Fibroblast of lung (primary cell): Measurements from ENCODE around the gene IRF2BPL. TPM values are rescaled to one million over a fixed set of nuclear protein-coding genes. Genes with fewer than 3 reads are reported as not detected.

Experiments
- DNase-seq, 2 donors: peaks; one replicate each; pipeline versions ENCODE4 v3.0.0 to v3.0.0-alpha.2; 2010; ENCODE audit warnings: low read depth in 2 of 2
- H2AFZ ChIP-seq: 2 replicates; pipeline ENCODE4 v1.5.1; 2012; ENCODE audit warnings: low read length, control low read depth, inconsistent platforms
- H3K27ac ChIP-seq: 2 replicates; pipeline ENCODE4 v1.5.1; 2011; ENCODE audit warnings: low read length, control low read depth; ENCODE audit not compliant: insufficient read depth
- H3K27me3 ChIP-seq: 2 replicates; pipeline ENCODE4 v1.5.1; 2011; ENCODE audit warnings: mild to moderate bottlenecking, low read length; ENCODE audit not compliant: control insufficient read depth, insufficient read depth
- H3K36me3 ChIP-seq: 2 replicates; pipeline ENCODE4 v1.5.1; 2011; ENCODE audit warnings: low read length; ENCODE audit not compliant: control insufficient read depth, insufficient read depth
- H3K4me1 ChIP-seq: 2 replicates; pipeline ENCODE4 v1.5.1; 2011; ENCODE audit warnings: low read length; ENCODE audit not compliant: control insufficient read depth, insufficient read depth; ENCODE audit errors: extremely low read depth
- H3K4me2 ChIP-seq: 2 replicates; pipeline ENCODE4 v1.5.1; 2011; ENCODE audit warnings: low read length, control low read depth; ENCODE audit not compliant: insufficient read depth; ENCODE audit errors: extremely low read depth
- H3K4me3 ChIP-seq, 4 experiments: fragments of 200-600 bp in 1 of 4; sonication (generic) in 1 of 4; replicated peaks in 1 of 4; 2 replicates each; pipeline ENCODE4 v1.5.1; 2011 to 2016; ENCODE audit warnings: low read length in 4 of 4, low read depth in 3 of 4, mild to moderate bottlenecking in 3 of 4, control low read depth in 2 of 4, inconsistent platforms in 1 of 4, mixed read lengths in 1 of 4; ENCODE audit not compliant: insufficient read depth in 1 of 4; ENCODE audit errors: control extremely low read depth in 1 of 4
- H3K79me2 ChIP-seq: 2 replicates; pipeline ENCODE4 v1.5.1; 2012; ENCODE audit warnings: mild to moderate bottlenecking, low read length, inconsistent platforms; ENCODE audit not compliant: control insufficient read depth, insufficient read depth
- H3K9ac ChIP-seq: 2 replicates; pipeline ENCODE4 v1.5.1; 2011; ENCODE audit warnings: mild to moderate bottlenecking, low read length, control low read depth; ENCODE audit not compliant: insufficient read depth
- H3K9me3 ChIP-seq: 2 replicates; pipeline ENCODE4 v1.5.1; 2012; ENCODE audit warnings: low read depth, low read length; ENCODE audit not compliant: control insufficient read depth, insufficient read depth
- H4K20me1 ChIP-seq: 2 replicates; pipeline ENCODE4 v1.5.1; 2011; ENCODE audit warnings: low read length; ENCODE audit not compliant: control insufficient read depth, insufficient read depth; ENCODE audit errors: extremely low read depth
- CTCF ChIP-seq, 2 donors: IDR thresholded peaks in 1 of 2; conservative IDR thresholded peaks in 1 of 2; 1 replicate in 1 of 2; 2 replicates in 1 of 2; pipeline ENCODE4 v1.5.1; 2011 to 2012; ENCODE audit warnings: low read length in 2 of 2, control low read depth in 1 of 2, inconsistent platforms in 1 of 2, low read depth in 1 of 2, mild to moderate bottlenecking in 1 of 2
- EZH2 ChIP-seq: IDR thresholded peaks from 2 replicates; pipeline ENCODE4 v1.5.1; 2012; ENCODE audit warnings: low read length, control low read depth, mild to moderate bottlenecking; ENCODE audit errors: missing control alignments
- polyA plus RNA-seq, 2 donors: library from polyadenylated mRNA; depleted of rRNA in 1 of 2; stranded (reverse) in 1 of 2; unstranded in 1 of 2; fragments of >200 nt; gene quantifications; 2 replicates each; pipeline ENCODE4 v1.2.1, GENCODE V29; 2011 to 2012; ENCODE audit warnings: missing spikeins in 1 of 2
- total RNA-seq: library from RNA; depleted of rRNA; stranded (reverse); fragments of >200 nt; gene quantifications from 2 replicates; pipeline ENCODE4 v1.2.1, GENCODE V29; 2014

The IRF2BPL gene
- total and polyA plus RNA-seq, 2 donors (not counting 1 experiment from before 2014, with no cell fraction given), result 9.8 to 45.9 TPM

DNA sequence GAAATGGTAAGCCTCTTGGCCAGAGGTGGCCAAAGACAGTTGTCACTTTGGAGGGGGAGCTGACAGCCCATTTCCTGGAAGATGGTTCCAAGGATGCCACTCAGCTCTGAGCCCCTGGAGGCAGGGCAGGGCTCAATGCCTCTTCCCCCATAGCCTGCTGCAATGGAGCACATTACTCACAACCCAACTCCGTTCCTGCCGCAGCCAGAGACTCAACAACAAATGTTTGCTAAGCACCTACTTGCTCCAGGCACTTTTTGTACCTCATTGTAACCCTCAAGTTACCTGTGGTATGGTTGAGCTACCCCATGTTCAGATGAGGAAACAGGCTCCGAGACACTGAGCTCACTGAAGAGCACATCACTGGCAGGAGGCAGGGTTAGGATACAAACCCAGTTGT is 19.5 kb downstream of the IRF2BPL start:
- Histone ChIP-seq H3K79me2 (no peaks in the 10 kb centered on the region), H3K36me3 (no peaks in the 10 kb centered on the region), H2AFZ (no peak overlapping the region), H3K27me3 (peaks cover 9% of the 10 kb centered on the region), H3K4me2 (no peak overlapping the region), H3K4me3 (no peak overlapping the region), H3K4me1 (no peaks in the 10 kb centered on the region), H3K9ac (no peak overlapping the region), H3K27ac (no peak overlapping the region), H4K20me1 (no peaks in the 10 kb centered on the region), H3K9me3 (no peaks in the 10 kb centered on the region)
- TF ChIP-seq EZH2 (no peak), CTCF (conservative IDR thresholded peaks at IDR 0.05 in 1 of 2, IDR thresholded peaks at IDR 0.05 in 1 of 2; ENCODE audit: low read depth in 1 of 2, low read length in 2 of 2) (no peak)
- no peak for DNase-seq

DNA sequence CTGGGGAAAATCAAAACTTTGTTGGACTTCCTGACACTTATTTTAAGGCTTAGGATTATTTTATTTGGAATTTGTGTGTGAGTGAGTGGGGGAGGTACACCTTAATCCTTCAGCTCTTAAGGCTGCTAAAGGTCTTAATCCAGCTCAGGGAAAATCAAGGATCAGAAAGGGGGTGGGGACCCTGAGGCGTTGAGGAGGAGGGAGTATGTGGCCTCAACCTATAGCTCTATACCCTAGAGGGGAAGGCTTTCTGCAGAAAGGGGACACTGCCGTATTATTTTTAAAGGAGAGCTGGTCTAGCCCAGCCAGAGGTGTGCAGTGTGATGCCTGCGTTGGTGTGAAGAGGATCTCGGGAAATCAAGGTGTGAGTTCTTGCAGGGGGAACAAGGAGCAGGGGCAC is 20.0 kb downstream of the IRF2BPL start:
- no peak overlapping the region for H3K9ac ChIP-seq
- H3K79me2 ChIP-seq, result no peaks in the 10 kb centered on the region
- no peaks in the 10 kb centered on the region for H4K20me1 ChIP-seq
- no peaks in the 10 kb centered on the region for H3K9me3 ChIP-seq
- TF ChIP-seq EZH2, result no peak
- no peak for TF ChIP-seq CTCF (conservative IDR thresholded peaks at IDR 0.05 in 1 of 2, IDR thresholded peaks at IDR 0.05 in 1 of 2; ENCODE audit: low read depth in 1 of 2, low read length in 2 of 2)
- peaks cover 9% of the 10 kb centered on the region for H3K27me3 ChIP-seq
- no peak overlapping the region for H2AFZ ChIP-seq
- no peak overlapping the region for H3K4me3 ChIP-seq
- DNase-seq, result no peak
- no peaks in the 10 kb centered on the region for H3K36me3 ChIP-seq
- no peak overlapping the region for H3K4me2 ChIP-seq
- no peak overlapping the region for H3K27ac ChIP-seq
- no peaks in the 10 kb centered on the region for H3K4me1 ChIP-seq

DNA sequence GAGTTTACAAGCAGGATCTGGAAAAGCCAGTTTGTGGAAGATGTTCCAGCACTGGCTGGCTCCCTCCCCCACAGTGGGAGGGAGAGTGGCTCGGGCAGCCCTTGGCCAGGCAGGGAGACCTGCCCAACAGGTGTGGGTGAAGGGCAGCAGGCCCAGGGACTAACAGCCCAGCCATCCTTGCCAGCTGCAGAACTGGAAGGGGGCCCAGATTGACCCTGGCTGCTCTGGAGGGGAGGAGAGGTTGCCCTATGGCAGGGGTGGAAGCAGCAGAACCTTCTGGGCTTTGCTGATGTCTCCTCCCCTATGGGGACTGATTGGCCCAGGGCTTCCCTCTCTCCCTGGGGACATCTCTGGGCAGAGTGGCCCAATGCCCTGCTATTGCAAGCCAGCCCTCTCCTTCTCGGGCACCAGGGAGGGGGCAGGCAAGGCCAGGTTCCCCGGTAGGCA is 20.5 kb downstream of the IRF2BPL start:
- no peak overlapping the region for H2AFZ ChIP-seq
- no peak overlapping the region for H3K27ac ChIP-seq
- no peak overlapping the region for H3K4me2 ChIP-seq
- H3K9ac ChIP-seq, result no peak overlapping the region
- H4K20me1 ChIP-seq, result no peaks in the 10 kb centered on the region
- H3K4me3 ChIP-seq, result no peak overlapping the region
- H3K27me3 ChIP-seq, result peaks cover 9% of the 10 kb centered on the region
- no peaks in the 10 kb centered on the region for H3K36me3 ChIP-seq
- no peaks in the 10 kb centered on the region for H3K4me1 ChIP-seq
- no peak for TF ChIP-seq EZH2
- TF ChIP-seq CTCF (conservative IDR thresholded peaks at IDR 0.05 in 1 of 2, IDR thresholded peaks at IDR 0.05 in 1 of 2; ENCODE audit: low read depth in 1 of 2, low read length in 2 of 2), result no peak
- no peak for DNase-seq
- no peaks in the 10 kb centered on the region for H3K79me2 ChIP-seq
- H3K9me3 ChIP-seq, result no peaks in the 10 kb centered on the region
